GM12891 (cell line): Measurements from ENCODE around the gene MCM10.

Experiments
- POLR2A ChIP-seq: IDR thresholded peaks from 2 replicates; pipeline ENCODE4 v1.6.1; 2011; ENCODE audit warnings: low read depth, low read length, control low read depth
- POLR2AphosphoS5 ChIP-seq: IDR thresholded peaks from 2 replicates; pipeline ENCODE4 v1.6.1; 2011; ENCODE audit warnings: low read depth, low read length, control low read depth
- POU2F2 ChIP-seq: IDR thresholded peaks from 2 replicates; pipeline ENCODE4 v1.6.1; 2011; ENCODE audit warnings: low read depth, mild to moderate bottlenecking, control low read depth, low read length, moderate library complexity
- SPI1 ChIP-seq: IDR thresholded peaks from 2 replicates; pipeline ENCODE4 v1.6.1; 2011; ENCODE audit warnings: low read depth, low read length, control low read depth

DNA sequence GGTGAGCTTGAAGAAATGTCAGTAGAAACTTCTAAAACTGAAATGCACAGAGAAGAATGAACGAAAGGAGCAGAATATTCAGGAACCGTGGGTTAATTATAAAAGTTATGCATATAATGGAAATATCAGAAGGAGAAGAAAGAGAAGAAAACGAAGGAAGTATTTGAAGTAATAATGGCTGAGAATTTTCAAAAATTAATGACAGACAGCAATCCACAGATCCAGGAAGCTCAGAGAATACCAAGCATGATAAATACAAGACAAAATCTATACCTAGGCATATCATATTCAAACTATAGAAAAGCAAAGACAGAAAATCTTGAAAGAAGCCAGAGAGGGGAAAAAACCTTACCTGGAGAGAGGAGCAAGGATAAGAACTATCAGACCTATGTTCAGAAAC lies 16.5 kb upstream of the MCM10 start:
- TF ChIP-seq POLR2AphosphoS5 (no peak), POU2F2 (no peak), POLR2A (no peak), SPI1 (no peak)
